Keratinocyte (primary cell): ENCODE results near the gene EIF5AL1. TPM values are rescaled to one million over a fixed set of nuclear protein-coding genes. Genes with fewer than 3 reads are reported as not detected.

ENCODE experiments used
- DNase-seq: peaks from one replicate; pipeline ENCODE4 v3.0.0-alpha.2; 2011; ENCODE audit warnings: low read depth, missing footprints, low spot score
- FAIRE-seq: peaks from 2 replicates; lab custom pipeline; 2011; peaks lifted over from hg19 to GRCh38; lab: Jason Lieb, UNC
- H2AFZ ChIP-seq: 2 replicates; pipeline ENCODE4 v1.6.0; 2012; ENCODE audit warnings: low read length, control low read depth, inconsistent platforms; ENCODE audit not compliant: control insufficient read depth
- H3K27ac ChIP-seq: 2 replicates; pipeline ENCODE4 v1.5.1; 2011; ENCODE audit warnings: low read length; ENCODE audit not compliant: control insufficient read depth, insufficient read depth
- H3K27me3 ChIP-seq: 3 replicates; pipeline ENCODE4 v1.6.0; 2011; ENCODE audit warnings: low read length; ENCODE audit not compliant: control insufficient read depth, insufficient read depth; ENCODE audit errors: extremely low read depth
- H3K36me3 ChIP-seq, 2 experiments: 2 replicates in 1 of 2; 3 replicates in 1 of 2; pipeline ENCODE4 v1.5.1; 2011; ENCODE audit warnings: low read length in 2 of 2, mild to moderate bottlenecking in 1 of 2; ENCODE audit not compliant: control insufficient read depth in 2 of 2, insufficient read depth in 2 of 2; ENCODE audit errors: extremely low read depth in 1 of 2
- H3K4me1 ChIP-seq: 3 replicates; pipeline ENCODE4 v1.5.1; 2011; ENCODE audit warnings: low read length; ENCODE audit not compliant: control insufficient read depth, insufficient read depth; ENCODE audit errors: extremely low read depth
- H3K4me2 ChIP-seq: 3 replicates; pipeline ENCODE4 v1.6.0; 2011; ENCODE audit warnings: low read depth, low read length; ENCODE audit not compliant: control insufficient read depth, insufficient read depth; ENCODE audit errors: extremely low read depth
- H3K4me3 ChIP-seq, 3 experiments: fragments of 200-600 bp in 1 of 3; sonication (generic) in 1 of 3; 2 replicates in 2 of 3; 3 replicates in 1 of 3; pipeline ENCODE4 v1.5.1; 2011 to 2016; ENCODE audit warnings: low read length in 3 of 3, mild to moderate bottlenecking in 3 of 3, control low read depth in 2 of 3, inconsistent platforms in 1 of 3, low read depth in 1 of 3, mixed read lengths in 1 of 3, mixed run types in 1 of 3, moderate library complexity in 1 of 3; ENCODE audit not compliant: control insufficient read depth in 2 of 3, insufficient read depth in 2 of 3; ENCODE audit errors: extremely low read depth in 1 of 3
- H3K79me2 ChIP-seq: 2 replicates; pipeline ENCODE4 v1.6.0; 2012; ENCODE audit warnings: low read length; ENCODE audit not compliant: control insufficient read depth, insufficient read depth
- H3K9ac ChIP-seq: 3 replicates; pipeline ENCODE4 v1.6.0; 2011; ENCODE audit warnings: low read length; ENCODE audit not compliant: control insufficient read depth, insufficient read depth; ENCODE audit errors: extremely low read depth
- H3K9me1 ChIP-seq: 3 replicates; pipeline ENCODE4 v1.6.0; 2011; ENCODE audit warnings: low read length; ENCODE audit not compliant: control insufficient read depth, insufficient read depth; ENCODE audit errors: extremely low read depth
- H3K9me3 ChIP-seq: 2 replicates; pipeline ENCODE4 v1.5.1; 2012; ENCODE audit warnings: low read depth, low read length; ENCODE audit not compliant: control insufficient read depth
- H4K20me1 ChIP-seq: 3 replicates; pipeline ENCODE4 v1.6.0; 2011; ENCODE audit warnings: low read length; ENCODE audit not compliant: control insufficient read depth, insufficient read depth; ENCODE audit errors: extremely low read depth
- EZH2 ChIP-seq: IDR thresholded peaks from one replicate; pipeline ENCODE4 v1.6.1; 2012; ENCODE audit warnings: inconsistent platforms, mild to moderate bottlenecking, low read length, moderate library complexity
- dilution Hi-C: fragments of 300-500 bp; cut with MboI; formaldehyde crosslinking; loops from one replicate; pipeline ENCODE4 v1.7.0; 2020; ENCODE audit warnings: low sequenced_read_pairs; ENCODE audit not compliant: extremely low pct_ligation_motif_present
- polyA plus RNA-seq, 5 experiments: library from polyadenylated mRNA; depleted of rRNA in 3 of 5; stranded (reverse) in 3 of 5; stranded (forward) in 1 of 5; unstranded in 1 of 5; fragments of >200 nt; gene quantifications; 1 replicate in 1 of 5; 2 replicates in 3 of 5; 3 replicates in 1 of 5; pipeline versions ENCODE4 v1.2.1 to v1.2.3, GENCODE V29; 2011 to 2012; ENCODE audit warnings: missing spikeins in 2 of 5, low read depth in 1 of 5, low replicate concordance in 1 of 5
- TF ChIP-seq, protein P1 (sequence below), 3 experiments: IDR thresholded peaks in 1 of 3; conservative IDR thresholded peaks in 1 of 3; optimal IDR thresholded peaks in 1 of 3; 2 replicates in 2 of 3; 3 replicates in 1 of 3; pipeline versions ENCODE3 to v1.5.1; 2011; ENCODE audit warnings: low read length in 3 of 3, mild to moderate bottlenecking in 3 of 3, moderate library complexity in 2 of 3, control low read depth in 1 of 3, inconsistent platforms in 1 of 3; ENCODE audit not compliant: insufficient read depth in 2 of 3; ENCODE audit errors: extremely low read depth in 1 of 3

Gene EIF5AL1
- polyA plus RNA-seq, 1 donor (not counting 4 experiments of a cell fraction or from before 2014, with no cell fraction given) = 1.2 TPM

DNA sequence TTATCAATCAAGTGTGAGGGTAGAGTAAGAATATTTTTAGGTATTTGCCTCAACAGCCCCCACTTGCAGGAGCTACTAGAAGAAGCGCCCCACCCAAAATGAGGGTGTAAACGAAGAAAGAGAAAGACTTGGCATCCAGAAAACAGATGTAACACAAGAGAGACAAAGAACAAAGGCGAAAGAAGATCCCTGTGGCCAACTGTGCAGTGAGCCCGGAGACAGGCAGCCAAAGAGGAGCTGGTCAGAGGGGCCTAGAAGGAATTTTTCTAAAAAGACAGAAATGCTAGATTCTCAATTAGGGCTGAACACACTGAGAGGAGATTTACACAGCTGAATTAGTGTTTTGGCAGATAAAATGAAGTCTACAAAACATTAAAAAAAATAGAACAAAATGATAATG is 29.6 kb upstream of the EIF5AL1 start:
- no peak overlapping the region for H3K9ac ChIP-seq
- FAIRE-seq (no peak), DNase-seq (no peak)
- no peaks in the 10 kb centered on the region for H3K79me2 ChIP-seq
- no peaks in the 10 kb centered on the region for H4K20me1 ChIP-seq
- H3K9me3 ChIP-seq = no peaks in the 10 kb centered on the region
- no peak overlapping the region for H2AFZ ChIP-seq
- H3K27ac ChIP-seq = no peak overlapping the region
- H3K9me1 ChIP-seq = no peaks in the 10 kb centered on the region
- no peak overlapping the region for H3K4me3 ChIP-seq
- H3K4me2 ChIP-seq = no peak overlapping the region
- dilution Hi-C loops = no loop called here
- no peaks in the 10 kb centered on the region for H3K27me3 ChIP-seq
- H3K36me3 ChIP-seq = no peaks in the 10 kb centered on the region
- H3K4me1 ChIP-seq = peaks cover 4% of the 10 kb centered on the region
- no peak for TF ChIP-seq EZH2
- TF ChIP-seq, protein P1, sequence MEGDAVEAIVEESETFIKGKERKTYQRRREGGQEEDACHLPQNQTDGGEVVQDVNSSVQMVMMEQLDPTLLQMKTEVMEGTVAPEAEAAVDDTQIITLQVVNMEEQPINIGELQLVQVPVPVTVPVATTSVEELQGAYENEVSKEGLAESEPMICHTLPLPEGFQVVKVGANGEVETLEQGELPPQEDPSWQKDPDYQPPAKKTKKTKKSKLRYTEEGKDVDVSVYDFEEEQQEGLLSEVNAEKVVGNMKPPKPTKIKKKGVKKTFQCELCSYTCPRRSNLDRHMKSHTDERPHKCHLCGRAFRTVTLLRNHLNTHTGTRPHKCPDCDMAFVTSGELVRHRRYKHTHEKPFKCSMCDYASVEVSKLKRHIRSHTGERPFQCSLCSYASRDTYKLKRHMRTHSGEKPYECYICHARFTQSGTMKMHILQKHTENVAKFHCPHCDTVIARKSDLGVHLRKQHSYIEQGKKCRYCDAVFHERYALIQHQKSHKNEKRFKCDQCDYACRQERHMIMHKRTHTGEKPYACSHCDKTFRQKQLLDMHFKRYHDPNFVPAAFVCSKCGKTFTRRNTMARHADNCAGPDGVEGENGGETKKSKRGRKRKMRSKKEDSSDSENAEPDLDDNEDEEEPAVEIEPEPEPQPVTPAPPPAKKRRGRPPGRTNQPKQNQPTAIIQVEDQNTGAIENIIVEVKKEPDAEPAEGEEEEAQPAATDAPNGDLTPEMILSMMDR (optimal IDR thresholded peaks at IDR 0.05 in 1 of 3, IDR thresholded peaks at IDR 0.05 in 1 of 3, conservative IDR thresholded peaks at IDR 0.05 in 1 of 3; ENCODE audit: extremely low read depth in 1 of 3, insufficient read depth in 2 of 3, low read length in 3 of 3) = no peak

DNA sequence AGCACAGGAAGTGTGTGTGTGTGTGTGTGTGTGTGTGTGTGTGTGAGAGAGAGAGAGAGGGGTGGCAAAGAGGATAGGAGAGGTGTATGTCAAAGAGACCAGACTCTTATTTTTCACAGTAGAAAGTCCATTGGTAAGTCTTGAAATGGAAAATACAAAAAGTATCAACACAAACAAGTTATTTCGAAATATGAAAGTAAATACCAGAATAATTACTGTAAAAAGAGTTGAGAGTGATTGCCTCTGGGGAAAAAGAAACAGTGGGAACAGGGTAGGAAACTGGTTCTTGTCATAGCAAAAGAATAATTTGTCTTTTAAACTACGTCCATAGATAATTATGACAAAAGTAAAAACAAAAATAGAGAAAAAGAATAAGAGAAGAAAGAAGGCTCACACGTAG is 29.0 kb upstream of the EIF5AL1 start:
- peak overlapping the region; percentile 62 for H2AFZ ChIP-seq
- no peaks in the 10 kb centered on the region for H3K9me3 ChIP-seq
- no peak overlapping the region for H3K4me3 ChIP-seq
- H3K27me3 ChIP-seq = no peaks in the 10 kb centered on the region
- no peak overlapping the region for H3K4me2 ChIP-seq
- peaks cover 9% of the 10 kb centered on the region for H3K4me1 ChIP-seq
- no peaks in the 10 kb centered on the region for H3K9me1 ChIP-seq
- FAIRE-seq = no peak
- DNase-seq = no peak
- TF ChIP-seq, protein P1 (optimal IDR thresholded peaks at IDR 0.05 in 1 of 3, IDR thresholded peaks at IDR 0.05 in 1 of 3, conservative IDR thresholded peaks at IDR 0.05 in 1 of 3; ENCODE audit: extremely low read depth in 1 of 3, insufficient read depth in 2 of 3, low read length in 3 of 3) = no peak
- no peak for TF ChIP-seq EZH2
- H3K36me3 ChIP-seq = no peaks in the 10 kb centered on the region
- dilution Hi-C loops = no loop called here
- no peak overlapping the region for H3K9ac ChIP-seq
- H3K27ac ChIP-seq = no peak overlapping the region
- no peaks in the 10 kb centered on the region for H4K20me1 ChIP-seq
- H3K79me2 ChIP-seq = no peaks in the 10 kb centered on the region
